Panc1 (cell line): ENCODE results near the gene CCNYL1.
"Not testable (repeated sequence)": the region's sequence is repeated elsewhere in the genome, so short reads cannot be mapped to it uniquely, and the experiment has no call there.

Source experiments
- CTCF ChIP-seq: fragments of 450-650 bp; IDR thresholded peaks from 2 replicates; pipeline ENCODE4 v1.5.1; 2017; ENCODE audit warnings: mild to moderate bottlenecking
- POLR2AphosphoS5 ChIP-seq: IDR thresholded peaks from 2 replicates; pipeline ENCODE4 v1.6.1; 2012; ENCODE audit warnings: mild to moderate bottlenecking, low read depth, low read length, moderate library complexity
- REST ChIP-seq, 2 experiments: IDR thresholded peaks; 2 replicates each; pipeline ENCODE4 v1.6.1; 2011 to 2012; ENCODE audit warnings: low read depth in 2 of 2, control low read depth in 1 of 2, low read length in 1 of 2, mild to moderate bottlenecking in 1 of 2, moderate library complexity in 1 of 2; ENCODE audit not compliant: insufficient read depth in 1 of 2

GRCh38 chr2:207690845-207691461, 20.5 kb upstream of the CCNYL1 start:
- not testable (repeated sequence) for TF ChIP-seq CTCF; REST (IDR thresholded peaks at IDR 0.05; ENCODE audit: insufficient read depth in 1 of 2, low read depth in 2 of 2, low read length in 1 of 2); POLR2AphosphoS5
